G401 (cell line): ENCODE measurements around the gene ZNF746. TPM values are rescaled to one million over a fixed set of nuclear protein-coding genes. Genes with fewer than 3 reads are reported as not detected.

Source experiments
- DNase-seq: peaks from one replicate; pipeline ENCODE4 v3.0.0-alpha.2; 2015; ENCODE audit warnings: low spot score
- in situ Hi-C: cut with HindIII; loops from 2 replicates; pipeline ENCODE4 v1.10.0; 2016; ENCODE audit warnings: low sequenced_read_pairs, mixed read lengths
- total RNA-seq: library from RNA; depleted of rRNA; stranded (reverse); fragments of >200 nt; shearing (Covaris generic); gene quantifications from 2 replicates; pipeline ENCODE4 v1.2.3, GENCODE V29; 2014; rRNA removed

The ZNF746 gene
- total RNA-seq, 1 experiment from 2014 or later = 30.4 TPM

GRCh38 chr7:149433124-149433523 is 64.5 kb downstream of the ZNF746 start:
- DNase-seq = no peak
- in situ Hi-C loops = no loop called here

- in situ Hi-C loops = no loop called here
- DNase-seq = no peak
These were observed 65.4 kb downstream of the ZNF746 start for GRCh38 chr7:149432121-149432691.

GRCh38 chr7:149431486-149432120 is 66.0 kb downstream of the ZNF746 start:
- DNase-seq = no peak
- in situ Hi-C loops = no loop called here

GRCh38 chr7:149430192-149430591 is 67.4 kb downstream of the ZNF746 start:
- no peak for DNase-seq
- in situ Hi-C loops = no loop called here

GRCh38 chr7:149427893-149428292 is 69.7 kb downstream of the ZNF746 start:
- no peak for DNase-seq
- in situ Hi-C loops = no loop called here

GRCh38 chr7:149427096-149427680 is 70.4 kb downstream of the ZNF746 start:
- DNase-seq = no peak
- in situ Hi-C loops = no loop called here

- in situ Hi-C loops = no loop called here
- DNase-seq = peak; percentile 33
These were observed 74.0 kb downstream of the ZNF746 start for GRCh38 chr7:149423449-149424110.

GRCh38 chr7:149422914-149423301 is 74.7 kb downstream of the ZNF746 start:
- in situ Hi-C loops = no loop called here
- no peak for DNase-seq

Other genes starting within 250 kb of the ZNF746 start
- 12.8 and 16.9 TPM in 2 replicates for gene ZNF783, start 235.6 kb downstream of the ZNF746 start, total RNA-seq
- 21.1 and 28.6 TPM in 2 replicates for gene ZNF777, start 36.7 kb downstream of the ZNF746 start, total RNA-seq